Measurements from ENCODE around the gene CRABP2.

DNA sequence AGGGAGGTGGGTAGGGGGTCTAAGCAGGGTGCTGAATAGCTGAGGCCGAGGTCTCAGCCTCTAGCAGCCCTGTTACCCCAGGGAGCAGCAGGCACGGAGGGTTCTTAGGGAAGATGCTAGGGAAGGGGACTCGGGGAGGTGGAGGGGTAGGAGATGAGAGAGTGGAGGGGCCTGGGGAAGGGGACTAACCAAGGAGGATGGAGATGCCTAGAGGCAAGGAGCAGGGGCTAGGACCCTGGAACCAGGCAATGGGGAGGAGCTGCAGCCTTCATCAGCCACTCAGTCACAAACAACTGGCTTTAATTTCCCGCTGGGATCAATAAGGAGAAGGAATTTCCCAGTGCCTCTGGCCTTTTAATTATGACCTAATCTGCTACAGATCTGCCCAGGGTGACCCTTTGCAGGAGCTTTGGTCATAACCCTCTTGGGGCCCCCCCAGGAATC lies 2.9 kb upstream of the CRABP2 start:
- TF ChIP-seq POLR2A (IDR thresholded peaks at IDR 0.05; ENCODE audit: low read depth, low read length) (no peak), TAF1 (IDR thresholded peaks at IDR 0.05; ENCODE audit: borderline replicate concordance, low read depth, low read length) (no peak)

Data from GM12892 (cell line).